Glutamatergic neuron (in vitro differentiated cells): ENCODE data around the gene GLRX3. TPM values are rescaled to one million over a fixed set of nuclear protein-coding genes. Genes with fewer than 3 reads are reported as not detected.
"Not testable (repeated sequence)": the region's sequence is repeated elsewhere in the genome, so short reads cannot be mapped to it uniquely, and the experiment has no call there.

ENCODE experiments used
- DNase-seq: peaks from one replicate; pipeline ENCODE4 v3.0.0; 2022
- H3K27ac Mint-ChIP-seq: one replicate; pipeline ENCODE4 v1.8.0; 2020; ENCODE audit warnings: mild to moderate bottlenecking, mixed read lengths, inconsistent platforms; ENCODE audit not compliant: unreplicated experiment
- H3K27me3 Mint-ChIP-seq: one replicate; pipeline ENCODE4 v1.8.0; 2020; ENCODE audit warnings: mild to moderate bottlenecking, moderate library complexity, mixed read lengths, inconsistent platforms; ENCODE audit not compliant: unreplicated experiment
- H3K36me3 Mint-ChIP-seq: one replicate; pipeline ENCODE4 v1.8.0; 2020; ENCODE audit warnings: mild to moderate bottlenecking, mixed read lengths, inconsistent platforms; ENCODE audit not compliant: unreplicated experiment
- H3K4me1 Mint-ChIP-seq: one replicate; pipeline ENCODE4 v1.8.0; 2020; ENCODE audit warnings: mild to moderate bottlenecking, low read depth, mixed read lengths, inconsistent platforms; ENCODE audit not compliant: unreplicated experiment
- H3K4me3 Mint-ChIP-seq: one replicate; pipeline ENCODE4 v1.8.0; 2020; ENCODE audit warnings: mild to moderate bottlenecking, mixed read lengths, inconsistent platforms; ENCODE audit not compliant: unreplicated experiment
- H3K9me3 Mint-ChIP-seq: one replicate; pipeline ENCODE4 v1.8.0; 2020; ENCODE audit warnings: mild to moderate bottlenecking, moderate library complexity, mixed read lengths, inconsistent platforms; ENCODE audit not compliant: unreplicated experiment
- CTCF ChIP-seq: fragments of 200-600 bp; sonication (generic); IDR thresholded peaks from one replicate; pipeline ENCODE4 v1.5.0; 2021; ENCODE audit not compliant: partially characterized antibody, unreplicated experiment
- total RNA-seq: library from RNA; stranded (reverse); fragmentation: NEBNext Ultra II Directional; extraction: Animal tissue kit (Norgen Biotek cat#: 25700); gene quantifications from one replicate; pipeline ENCODE4 v1.2.1, GENCODE V29; 2021; ENCODE audit not compliant: unreplicated experiment

GLRX3 gene
- total RNA-seq, 1 donor from 2014 or later, result 80.1 TPM

DNA sequence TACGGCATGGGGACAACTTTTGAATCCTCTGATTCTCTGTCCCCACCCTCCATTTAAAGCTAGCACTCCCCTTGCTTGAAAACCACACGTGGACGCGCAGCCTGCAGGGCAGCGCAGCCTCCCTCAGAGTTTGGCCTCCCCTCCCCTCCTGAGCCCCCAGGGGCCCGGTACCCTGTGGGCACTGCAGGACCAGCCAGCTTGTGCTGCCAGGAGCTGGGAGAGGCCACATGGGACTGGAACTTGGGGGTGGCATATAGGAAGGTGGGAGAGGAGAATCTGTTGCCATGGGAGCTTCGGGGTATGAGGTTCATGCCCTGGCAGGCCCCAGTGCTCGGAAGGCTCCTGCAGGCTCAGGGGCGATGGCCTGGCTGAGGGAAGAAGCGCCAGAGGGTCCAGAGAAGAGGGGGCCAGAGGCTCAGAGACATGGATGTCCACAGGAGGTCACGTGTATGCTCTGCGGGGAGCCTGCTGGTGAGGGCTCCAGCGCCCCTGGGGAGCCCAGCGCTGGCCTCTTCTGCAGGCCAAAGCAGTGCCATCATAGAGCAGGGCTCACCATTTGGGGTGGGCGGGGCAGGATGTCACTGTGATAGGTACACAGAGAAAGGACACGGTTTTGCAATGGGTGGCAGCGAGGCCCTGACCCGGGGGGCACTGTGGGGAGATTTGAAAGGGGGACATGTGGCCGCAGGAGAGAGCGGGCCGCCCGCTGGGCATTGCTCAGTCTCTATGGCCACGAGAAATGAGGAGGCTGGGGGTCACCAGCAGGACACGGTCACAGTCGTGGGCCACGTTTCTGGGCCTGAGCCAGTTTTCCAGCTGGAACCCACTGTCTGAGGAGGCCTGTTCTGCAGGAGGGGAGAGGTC lies 64.2 kb downstream of the GLRX3 start:
- H3K4me1 Mint-ChIP-seq, result no peaks in the 10 kb centered on the region
- H3K9me3 Mint-ChIP-seq, result peaks cover 2% of the 10 kb centered on the region
- H3K4me3 Mint-ChIP-seq, result no peak overlapping the region
- H3K27ac Mint-ChIP-seq, result no peak overlapping the region
- DNase-seq, result no peak
- H3K27me3 Mint-ChIP-seq, result peaks cover 5% of the 10 kb centered on the region
- TF ChIP-seq CTCF, result no peak
- no peaks in the 10 kb centered on the region for H3K36me3 Mint-ChIP-seq

GRCh38 chr10:130201043-130201380 lies 64.8 kb downstream of the GLRX3 start:
- no peak for TF ChIP-seq CTCF
- H3K36me3 Mint-ChIP-seq, result no peaks in the 10 kb centered on the region
- H3K4me3 Mint-ChIP-seq, result no peak overlapping the region
- no peak overlapping the region for H3K27ac Mint-ChIP-seq
- no peak for DNase-seq
- peaks cover 2% of the 10 kb centered on the region for H3K9me3 Mint-ChIP-seq
- no peaks in the 10 kb centered on the region for H3K4me1 Mint-ChIP-seq
- peaks cover 4% of the 10 kb centered on the region for H3K27me3 Mint-ChIP-seq

GRCh38 chr10:130202150-130202549 lies 66.0 kb downstream of the GLRX3 start:
- not testable (repeated sequence) for DNase-seq, H3K4me1 Mint-ChIP-seq, H3K36me3 Mint-ChIP-seq, H3K27ac Mint-ChIP-seq, H3K4me3 Mint-ChIP-seq, H3K27me3 Mint-ChIP-seq, H3K9me3 Mint-ChIP-seq

GRCh38 chr10:130202984-130203621 lies 66.9 kb downstream of the GLRX3 start:
- H3K9me3 Mint-ChIP-seq, result peaks cover 2% of the 10 kb centered on the region

GRCh38 chr10:130203626-130204025 lies 67.4 kb downstream of the GLRX3 start:
- Mint-ChIP-seq H3K4me1 (no peaks in the 10 kb centered on the region), H3K9me3 (peaks cover 2% of the 10 kb centered on the region), H3K27ac (no peak overlapping the region), H3K4me3 (no peak overlapping the region), H3K27me3 (peaks cover 2% of the 10 kb centered on the region), H3K36me3 (no peaks in the 10 kb centered on the region)
- no peak for TF ChIP-seq CTCF
- no peak for DNase-seq

More at GRCh38 chr10:130202984-130203621, 66.9 kb downstream of the GLRX3 start:
- no peak for DNase-seq
- Mint-ChIP-seq H3K36me3 (no peaks in the 10 kb centered on the region), H3K27ac (no peak overlapping the region), H3K4me1 (no peaks in the 10 kb centered on the region), H3K4me3 (no peak overlapping the region), H3K27me3 (peaks cover 2% of the 10 kb centered on the region)
- TF ChIP-seq CTCF, result no peak
